T47D (cell line): ENCODE data around the gene SHANK2.
A peak's percentile ranks its signal among the peaks of the same experiment; 100 is the strongest.

Experiments
- DNase-seq, 2 experiments: peaks; one replicate each; pipeline versions ENCODE4 v3.0.0 to v3.0.0-alpha.2; 2011 to 2012; ENCODE audit warnings: low read depth in 1 of 2, low spot score in 1 of 2
- JUND ChIP-seq: IDR thresholded peaks from 2 replicates; pipeline ENCODE4 v1.6.1; 2012; ENCODE audit warnings: low read depth
- in situ Hi-C: cut with HindIII; loops from 2 replicates; pipeline ENCODE4 v1.10.0; 2016; ENCODE audit warnings: low sequenced_read_pairs, low pct_unique_long_range_greater_than_20kb

SHANK2 gene

DNA sequence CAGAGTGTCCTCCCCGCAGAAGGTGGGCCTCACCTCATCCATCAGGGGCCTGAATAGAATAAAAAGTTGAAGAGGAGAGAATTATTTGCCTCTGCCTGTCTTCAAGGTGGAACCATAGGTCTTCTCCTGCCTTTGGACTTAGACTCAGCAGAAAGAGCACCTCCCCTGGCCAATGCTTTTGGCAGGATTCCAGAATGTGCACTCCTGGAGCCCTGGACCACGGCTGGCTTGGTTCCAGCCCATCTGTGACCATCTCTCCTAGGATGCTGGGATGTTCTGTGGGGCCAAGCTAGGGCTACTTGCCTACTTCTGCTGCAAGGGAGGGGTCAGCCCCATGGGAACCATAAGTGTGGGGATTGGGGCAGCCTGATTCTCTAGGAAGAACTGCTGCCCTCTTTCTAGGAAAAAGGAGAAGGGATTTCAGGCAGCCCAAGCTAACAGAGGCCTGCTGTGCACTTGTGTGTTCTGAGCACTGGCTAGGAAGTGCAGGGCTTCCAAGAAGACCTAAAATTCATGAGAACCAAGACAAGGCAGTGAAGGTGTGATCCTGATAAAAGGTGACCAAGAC is 32.2 kb upstream of the SHANK2 start:
- TF ChIP-seq JUND, result no peak
- peak in 1 of 2 experiments; percentile 79 for DNase-seq
- in situ Hi-C loops, result no loop called here

DNA sequence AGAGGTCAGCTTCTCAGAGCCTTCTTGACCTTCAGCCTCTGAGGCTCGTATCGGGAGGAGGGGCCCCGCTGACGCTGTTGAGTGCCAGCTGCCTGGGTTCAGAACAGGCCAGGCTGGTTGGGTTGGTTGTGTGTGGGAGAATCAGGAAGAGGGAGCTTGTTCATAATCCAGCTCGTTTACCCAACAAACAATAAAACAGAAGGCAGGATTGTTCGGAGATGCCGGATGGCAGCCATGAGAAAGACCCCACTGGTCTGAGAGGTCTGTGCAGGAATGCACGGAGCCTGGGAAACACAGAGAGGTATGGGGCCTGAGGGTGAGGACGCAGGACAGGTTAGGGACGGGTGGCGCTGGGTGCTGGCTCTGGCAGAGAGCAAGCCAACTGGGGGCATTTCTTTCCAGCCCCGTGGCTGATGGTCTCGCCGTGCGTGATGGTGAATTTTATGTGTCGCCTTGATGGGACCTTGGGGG is 31.6 kb upstream of the SHANK2 start:
- DNase-seq, result peak; percentile 75 to 98
- in situ Hi-C loops, result no loop called here
- TF ChIP-seq JUND, result peak; percentile 65; the same call in 1 of the 2 replicates

DNA sequence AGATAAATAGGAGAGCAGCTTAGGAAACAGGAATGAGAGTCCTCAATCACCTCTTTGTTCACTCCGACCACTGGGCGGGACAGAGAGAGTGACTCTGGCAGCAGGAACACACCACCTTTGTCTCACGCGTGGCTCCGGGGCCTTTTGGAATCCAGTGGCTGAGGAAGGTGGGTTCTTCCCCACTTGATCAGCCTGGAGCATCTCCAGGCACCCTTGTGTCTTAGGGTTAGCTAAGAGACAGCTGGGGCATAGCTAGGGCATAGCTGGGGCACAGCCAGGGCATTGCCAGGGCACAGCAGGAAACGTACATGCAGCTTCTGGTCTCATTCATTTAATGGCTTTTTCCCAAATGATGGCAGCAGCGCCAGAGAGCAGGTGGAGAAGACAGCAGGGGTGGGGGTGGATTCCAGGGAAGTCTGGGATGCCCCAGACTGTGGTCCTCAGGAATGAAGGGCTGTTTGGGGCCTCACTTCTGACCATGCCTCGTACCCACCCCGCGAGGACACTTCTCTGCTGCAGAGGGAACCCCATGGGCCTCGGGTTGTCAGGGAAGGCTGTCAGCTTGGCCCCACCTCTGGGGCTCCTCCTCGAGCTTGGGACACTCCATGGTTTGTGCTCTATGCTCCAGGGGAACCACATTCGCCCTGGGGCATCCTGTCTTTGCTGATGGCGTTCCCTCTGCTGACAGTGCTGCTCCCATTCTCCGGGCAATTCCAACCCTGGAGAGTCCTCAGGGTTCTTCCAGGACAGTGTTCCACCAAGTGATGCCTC is 30.4 kb upstream of the SHANK2 start:
- in situ Hi-C loops, result no loop called here
- peak in 1 of 2 experiments; percentile 61 for DNase-seq
- no peak for TF ChIP-seq JUND

DNA sequence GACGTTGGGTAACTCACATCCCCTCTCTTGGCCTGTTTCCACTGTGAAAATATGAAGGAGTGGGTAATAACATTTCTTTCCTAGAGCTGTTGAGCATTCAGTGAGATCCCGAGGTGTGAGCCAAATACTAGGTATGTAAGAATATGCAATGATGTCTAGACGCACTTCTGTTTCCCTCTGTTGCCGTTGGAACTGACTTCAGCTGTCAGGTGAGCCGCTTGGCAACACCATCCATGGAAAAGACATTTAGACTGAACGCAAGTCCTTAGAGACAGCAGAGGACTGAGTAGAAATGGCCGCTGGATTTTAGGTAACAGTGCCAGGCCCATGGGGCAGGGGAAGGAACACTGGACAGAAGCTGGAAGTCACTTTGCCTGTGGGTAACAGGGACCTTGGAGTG is 29.5 kb upstream of the SHANK2 start:
- in situ Hi-C loops, result no loop called here
- no peak for DNase-seq
- no peak for TF ChIP-seq JUND

DNA sequence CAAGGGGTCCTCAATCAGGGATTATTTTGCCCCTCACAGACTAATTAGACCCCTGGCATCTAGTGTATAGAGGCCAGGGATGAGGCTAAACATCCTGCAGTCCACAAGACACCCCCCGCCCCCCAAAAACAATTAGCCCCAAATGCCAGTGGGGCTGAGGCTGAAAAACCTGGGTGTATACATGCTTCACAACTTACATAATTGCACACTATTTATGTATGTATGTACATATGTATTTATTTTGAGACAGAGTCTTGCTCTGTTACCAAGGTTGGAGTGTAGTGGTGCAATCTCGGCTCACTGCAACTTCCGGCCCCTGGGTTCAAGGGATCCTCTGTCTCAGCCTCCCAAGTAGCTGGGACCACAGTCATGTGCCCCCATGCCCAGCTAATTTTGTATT is 28.8 kb upstream of the SHANK2 start:
- no peak for TF ChIP-seq JUND
- in situ Hi-C loops, result no loop called here
- DNase-seq, result no peak

DNA sequence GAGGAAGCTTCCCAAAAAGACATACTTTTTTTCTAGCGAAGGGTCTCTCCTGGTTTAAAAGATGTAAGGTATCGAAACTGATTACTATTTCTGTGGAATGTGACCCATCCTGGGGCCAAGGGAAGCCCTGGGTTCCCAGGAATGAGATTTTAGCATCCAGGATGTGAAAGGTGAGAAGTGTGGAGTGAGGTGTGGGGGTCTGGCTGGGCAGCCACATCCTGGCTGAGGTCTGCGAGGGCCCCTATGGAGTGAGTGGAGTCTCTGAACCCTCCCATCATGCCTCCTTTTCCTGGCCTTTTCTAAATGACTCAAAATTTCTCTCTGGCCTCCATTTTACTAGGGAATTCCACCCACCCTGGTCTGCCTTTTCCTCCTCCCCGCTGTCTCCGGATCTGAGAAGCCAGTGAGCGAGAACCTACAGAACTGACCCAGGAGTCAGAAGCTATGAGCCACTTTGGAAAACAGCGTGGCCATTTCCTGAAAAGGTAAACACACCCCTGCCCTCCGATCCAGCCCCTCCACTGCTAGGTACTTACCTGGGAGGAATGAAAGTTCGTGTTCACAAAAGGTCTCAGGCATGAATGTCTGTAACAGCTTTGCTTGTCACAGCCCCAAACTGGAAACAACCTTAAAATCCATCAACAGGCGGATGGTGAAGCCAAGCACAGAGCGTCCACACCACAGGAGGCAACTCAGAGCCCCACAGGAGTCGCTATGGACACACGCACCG is 27.7 kb upstream of the SHANK2 start:
- DNase-seq, result no peak
- in situ Hi-C loops, result no loop called here
- TF ChIP-seq JUND, result no peak

DNA sequence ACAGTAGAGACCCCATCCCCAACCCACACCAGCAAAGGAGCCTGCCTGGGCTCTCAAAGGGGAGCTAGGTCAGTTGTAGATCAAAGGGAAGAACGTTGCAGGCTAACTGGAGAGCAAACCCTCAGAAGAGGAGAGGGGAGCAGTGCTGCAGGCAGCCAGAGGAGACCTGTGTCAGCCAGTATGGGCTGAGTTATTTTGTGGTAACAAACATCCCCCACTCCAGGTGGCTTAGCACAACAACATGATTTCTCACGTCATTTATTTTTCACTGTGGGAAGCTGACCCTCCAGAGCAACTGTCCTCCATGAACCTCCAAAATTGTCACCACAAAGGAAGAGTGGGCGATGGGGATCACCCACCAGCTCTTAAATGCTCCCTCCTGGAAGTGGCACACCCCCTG is 19.8 kb upstream of the SHANK2 start:
- in situ Hi-C loops, result no loop called here
- DNase-seq, result no peak
- TF ChIP-seq JUND, result no peak

DNA sequence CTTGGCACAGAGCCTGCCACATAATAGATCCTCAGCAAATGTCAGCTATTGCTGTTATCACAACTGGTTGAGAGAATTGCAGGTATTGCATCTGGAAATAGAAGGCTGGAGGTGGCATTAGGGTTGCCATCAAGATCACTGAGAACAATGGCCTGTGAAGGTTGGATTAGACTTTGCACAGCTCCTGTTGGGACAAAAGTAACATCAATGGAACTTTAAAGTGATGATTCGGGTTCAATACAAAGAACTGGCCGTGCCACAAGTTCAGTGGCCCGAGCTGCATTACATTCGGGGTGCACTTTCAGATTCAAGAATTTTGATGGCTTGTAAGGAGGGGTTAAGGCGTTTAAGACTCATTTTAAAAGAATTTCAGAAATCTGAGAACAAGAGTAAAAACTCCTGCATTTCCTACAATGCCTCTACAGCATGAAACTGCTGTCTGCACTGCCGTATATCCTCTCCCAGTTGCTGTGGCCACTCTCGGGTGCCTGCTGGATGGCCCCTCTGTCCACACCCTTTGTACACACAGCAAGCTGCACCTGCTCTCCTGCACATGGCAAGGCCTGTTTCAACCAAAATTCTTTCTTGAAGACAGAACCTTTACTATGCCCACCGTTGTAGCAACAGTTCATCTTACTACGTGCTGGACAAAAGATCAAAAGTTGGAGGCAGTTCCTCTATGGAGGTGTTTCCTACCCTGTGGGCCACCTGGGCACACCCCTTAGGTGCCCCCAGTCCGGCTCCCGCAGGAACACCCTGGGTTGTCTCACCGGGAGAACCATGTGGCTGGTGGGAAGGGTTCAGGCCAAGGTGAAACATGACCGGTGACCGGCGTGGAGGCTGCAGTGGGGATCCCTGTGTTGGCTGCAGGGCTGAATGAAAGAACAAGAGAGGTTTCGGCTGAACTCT is 17.5 kb upstream of the SHANK2 start:
- in situ Hi-C loops, result no loop called here
- no peak for DNase-seq
- no peak for TF ChIP-seq JUND

DNA sequence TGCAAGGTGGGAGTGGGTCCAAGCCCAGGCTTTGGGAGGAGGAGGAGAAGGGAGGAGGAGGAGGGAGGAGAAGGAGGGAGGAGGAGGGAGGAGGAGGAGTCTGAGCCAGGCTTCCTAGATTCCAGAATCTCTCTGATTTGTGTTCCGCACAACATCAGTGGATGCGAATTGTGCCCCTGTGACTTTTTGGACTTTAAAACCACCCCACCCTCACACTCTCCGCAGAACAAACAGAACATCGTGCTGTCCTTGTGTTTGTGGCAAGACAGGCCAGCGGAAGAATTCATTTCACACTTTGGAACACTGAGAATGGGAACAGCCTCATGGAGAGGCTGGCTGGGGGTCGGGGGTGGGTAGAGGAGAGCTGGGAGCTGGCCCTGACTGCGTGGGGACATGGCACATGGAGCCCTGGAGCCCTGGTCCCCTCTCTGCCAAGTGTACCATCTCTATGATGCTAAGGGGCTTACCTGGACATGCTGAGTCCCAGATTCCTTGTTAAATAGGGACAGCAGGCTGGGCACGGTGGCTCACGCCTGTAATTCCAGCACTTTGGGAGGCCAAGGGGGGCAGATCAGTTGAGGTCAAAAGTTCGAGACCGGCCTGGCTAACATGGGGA is 16.4 kb upstream of the SHANK2 start:
- in situ Hi-C loops, result no loop called here
- TF ChIP-seq JUND, result no peak
- no peak for DNase-seq

DNA sequence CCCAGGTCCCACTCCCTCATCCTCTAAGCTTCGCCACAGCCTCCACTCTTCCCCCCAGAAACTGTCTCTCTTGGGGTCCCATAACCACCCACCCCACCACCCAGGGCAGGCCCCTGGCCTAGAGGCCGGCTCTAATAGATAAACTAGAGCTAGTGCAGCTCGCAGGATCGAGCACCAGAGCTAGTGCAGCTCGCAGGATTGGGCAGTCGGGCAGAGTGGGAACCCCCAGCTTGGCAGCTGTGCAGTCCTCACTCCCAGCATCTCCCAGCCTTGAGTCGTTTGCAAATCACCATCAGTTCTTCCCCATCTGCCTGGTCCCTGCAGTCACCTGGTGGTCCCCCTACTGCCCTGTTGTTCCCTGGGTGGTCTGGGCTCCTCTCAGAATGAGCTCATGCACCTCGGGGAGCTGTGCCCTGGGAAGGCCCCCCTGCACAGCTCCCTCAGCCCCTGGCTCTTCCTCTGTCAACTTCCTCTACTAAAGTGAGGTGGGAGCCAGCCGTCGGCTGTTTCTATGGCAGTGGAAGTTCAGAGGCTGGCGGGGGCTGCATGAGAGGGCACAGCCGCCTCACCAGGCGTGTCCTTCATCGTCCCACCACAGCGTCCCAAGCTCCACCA is 15.5 kb upstream of the SHANK2 start:
- TF ChIP-seq JUND, result no peak
- in situ Hi-C loops, result no loop called here
- no peak for DNase-seq

DNA sequence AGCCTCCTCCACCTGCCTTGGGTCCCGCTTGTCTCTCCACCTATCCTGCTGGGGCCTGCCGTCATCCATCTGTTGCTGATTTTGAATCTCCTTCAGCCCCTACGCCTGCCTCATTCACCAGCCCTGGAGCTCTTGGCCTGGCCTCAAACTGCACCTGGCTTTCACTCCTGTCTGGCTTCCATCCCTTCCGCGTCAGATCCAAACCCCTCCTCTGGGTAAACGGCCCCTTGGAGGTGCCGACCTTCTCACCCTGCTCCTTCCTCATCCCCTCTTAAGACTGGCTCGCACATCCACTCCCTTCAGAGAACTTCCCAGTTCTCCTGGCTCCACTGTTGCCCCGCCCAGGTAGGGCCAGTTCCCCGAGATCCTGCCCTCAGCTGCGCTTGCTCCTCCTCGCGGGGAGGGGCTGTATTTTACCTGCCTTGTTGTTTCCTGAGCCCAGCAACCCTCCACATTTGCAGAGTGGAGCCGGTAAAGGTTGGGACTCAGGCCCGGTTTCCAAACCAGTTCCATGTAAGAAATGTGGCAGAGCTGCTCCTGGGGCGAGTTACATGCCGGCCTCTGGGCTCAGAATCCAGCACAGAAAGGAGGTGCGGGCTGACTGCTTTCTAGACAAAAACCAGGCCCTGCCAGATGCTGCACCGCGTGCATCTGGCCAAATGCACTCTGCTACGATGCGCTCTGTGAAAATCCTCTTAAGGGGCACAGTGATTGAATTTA is 13.9 kb upstream of the SHANK2 start:
- TF ChIP-seq JUND, result no peak
- in situ Hi-C loops, result no loop called here
- peak; percentile 89 to 90 for DNase-seq
